ENCODE data around the gene PITX3. TPM values are rescaled to one million over a fixed set of nuclear protein-coding genes. Genes with fewer than 3 reads are reported as not detected.
A peak's percentile ranks its signal among the peaks of the same experiment; 100 is the strongest.
"Not testable (repeated sequence)": the region's sequence is repeated elsewhere in the genome, so short reads cannot be mapped to it uniquely, and the experiment has no call there.

The PITX3 gene
- total RNA-seq, 1 donor from 2014 or later = 11.6 TPM

- peak; percentile 44 for DNase-seq (ENCODE audit: low read depth)
These were observed 19.9 kb upstream of the PITX3 start for GRCh38 chr10:102261196-102261595.

GRCh38 chr10:102255404-102255803, 14.1 kb upstream of the PITX3 start:
- DNase-seq (ENCODE audit: low read depth) = no peak

GRCh38 chr10:102254426-102254825, 13.1 kb upstream of the PITX3 start:
- DNase-seq (ENCODE audit: low read depth) = peak; percentile 61

GRCh38 chr10:102252508-102252907, 11.2 kb upstream of the PITX3 start:
- DNase-seq (ENCODE audit: low read depth) = not testable (repeated sequence)

GRCh38 chr10:102247734-102248133, 6.4 kb upstream of the PITX3 start:
- no peak for DNase-seq (ENCODE audit: low read depth)

GRCh38 chr10:102246261-102246660, 4.9 kb upstream of the PITX3 start:
- DNase-seq (ENCODE audit: low read depth) = no peak

- no peak for DNase-seq (ENCODE audit: low read depth)
These were observed 4.6 kb upstream of the PITX3 start for GRCh38 chr10:102245932-102246251.

- peak; percentile 100 for DNase-seq (ENCODE audit: low read depth)
These were observed 4.0 kb upstream of the PITX3 start, which contains the start of gene GBF1 for GRCh38 chr10:102245082-102245931. Gene GBF1, plus strand, starts transcription at chr10:102245532. Its CDS starts 13,407 bp downstream, at chr10:102258939.

- no peak for DNase-seq (ENCODE audit: low read depth)
These were observed 2.0 kb upstream of the PITX3 start for GRCh38 chr10:102243309-102243708.

GRCh38 chr10:102242118-102242485, 790 bp upstream of the PITX3 start:
- no peak for DNase-seq (ENCODE audit: low read depth)

- no peak for DNase-seq (ENCODE audit: low read depth)
These were observed 274 bp downstream of the PITX3 start for GRCh38 chr10:102241032-102241443.

- peak; percentile 61 for DNase-seq (ENCODE audit: low read depth)
These were observed 763 bp downstream of the PITX3 start for GRCh38 chr10:102240467-102241031.

- no peak for DNase-seq (ENCODE audit: low read depth)
These were observed 3.5 kb downstream of the PITX3 start for GRCh38 chr10:102237711-102238252.

- no peak for DNase-seq (ENCODE audit: low read depth)
These were observed 5.3 kb downstream of the PITX3 start for GRCh38 chr10:102236006-102236405.

- no peak for DNase-seq (ENCODE audit: low read depth)
These were observed 5.8 kb downstream of the PITX3 start for GRCh38 chr10:102235598-102235920.

- DNase-seq (ENCODE audit: low read depth) = peak; percentile 45
These were observed 6.3 kb downstream of the PITX3 start for GRCh38 chr10:102234888-102235597.

GRCh38 chr10:102233997-102234396, 7.3 kb downstream of the PITX3 start:
- DNase-seq (ENCODE audit: low read depth) = no peak

GRCh38 chr10:102231357-102232318, 9.7 kb downstream of the PITX3 start:
- DNase-seq (ENCODE audit: low read depth) = no peak

GRCh38 chr10:102230861-102231356, 10.4 kb downstream of the PITX3 start:
- DNase-seq (ENCODE audit: low read depth) = no peak

- DNase-seq (ENCODE audit: low read depth) = peak; percentile 52
These were observed 10.9 kb downstream of the PITX3 start for GRCh38 chr10:102230264-102230860.

Data from myocyte (in vitro differentiated cells).